BE2C (cell line): Measurements from ENCODE around the gene MERTK.

Source experiments
- DNase-seq: peaks from one replicate; pipeline ENCODE4 v3.0.0-alpha.2; 2020
- H3K27me3 ChIP-seq: fragments of 250-450 bp; sonication (Bioruptor Pico); 2 replicates; pipeline ENCODE4 v1.5.1; 2020; ENCODE audit warnings: mild to moderate bottlenecking
- H3K36me3 ChIP-seq: fragments of 250-450 bp; sonication (Bioruptor Pico); 2 replicates; pipeline ENCODE4 v1.5.1; 2020; ENCODE audit warnings: mild to moderate bottlenecking
- H3K4me1 ChIP-seq: fragments of 250-450 bp; sonication (Bioruptor Pico); 2 replicates; pipeline ENCODE4 v1.5.1; 2020
- H3K4me3 ChIP-seq: 2 replicates; pipeline ENCODE4 v1.5.1; 2011; ENCODE audit warnings: low read depth, low read length
- H3K9me3 ChIP-seq: fragments of 250-450 bp; sonication (Bioruptor Pico); 2 replicates; pipeline ENCODE4 v1.5.1; 2020
- TF ChIP-seq, protein P1 (sequence below): IDR thresholded peaks from 2 replicates; pipeline ENCODE4 v1.5.1; 2012; ENCODE audit warnings: mild to moderate bottlenecking, low read depth, low read length

The MERTK gene

DNA sequence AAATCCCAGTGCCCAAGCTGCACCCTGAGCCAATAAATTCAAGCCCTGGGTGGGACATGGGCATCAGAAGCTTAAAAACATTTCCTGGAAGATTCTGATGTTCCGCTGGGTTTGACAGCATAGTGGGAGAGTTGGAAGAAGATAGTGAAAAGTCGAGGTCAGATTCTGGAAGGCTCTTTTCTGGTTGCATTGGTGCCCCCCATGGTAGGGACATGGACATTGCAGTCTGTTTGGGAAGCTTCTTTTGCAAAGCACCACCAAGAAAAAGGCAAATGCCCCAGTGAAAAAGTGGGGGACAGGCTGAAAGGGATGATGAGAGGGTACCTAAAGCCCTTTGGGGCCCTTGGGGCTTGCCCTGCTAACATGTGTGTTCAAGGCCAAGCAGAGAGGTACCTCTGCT, 21.0 kb downstream of the MERTK start:
- no peak overlapping the region for H3K4me3 ChIP-seq
- no peaks in the 10 kb centered on the region for H3K9me3 ChIP-seq
- no peak for DNase-seq
- no peaks in the 10 kb centered on the region for H3K27me3 ChIP-seq
- TF ChIP-seq, protein P1, sequence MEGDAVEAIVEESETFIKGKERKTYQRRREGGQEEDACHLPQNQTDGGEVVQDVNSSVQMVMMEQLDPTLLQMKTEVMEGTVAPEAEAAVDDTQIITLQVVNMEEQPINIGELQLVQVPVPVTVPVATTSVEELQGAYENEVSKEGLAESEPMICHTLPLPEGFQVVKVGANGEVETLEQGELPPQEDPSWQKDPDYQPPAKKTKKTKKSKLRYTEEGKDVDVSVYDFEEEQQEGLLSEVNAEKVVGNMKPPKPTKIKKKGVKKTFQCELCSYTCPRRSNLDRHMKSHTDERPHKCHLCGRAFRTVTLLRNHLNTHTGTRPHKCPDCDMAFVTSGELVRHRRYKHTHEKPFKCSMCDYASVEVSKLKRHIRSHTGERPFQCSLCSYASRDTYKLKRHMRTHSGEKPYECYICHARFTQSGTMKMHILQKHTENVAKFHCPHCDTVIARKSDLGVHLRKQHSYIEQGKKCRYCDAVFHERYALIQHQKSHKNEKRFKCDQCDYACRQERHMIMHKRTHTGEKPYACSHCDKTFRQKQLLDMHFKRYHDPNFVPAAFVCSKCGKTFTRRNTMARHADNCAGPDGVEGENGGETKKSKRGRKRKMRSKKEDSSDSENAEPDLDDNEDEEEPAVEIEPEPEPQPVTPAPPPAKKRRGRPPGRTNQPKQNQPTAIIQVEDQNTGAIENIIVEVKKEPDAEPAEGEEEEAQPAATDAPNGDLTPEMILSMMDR: peak; percentile 21; the same call in 1 of the 2 replicates
- no peaks in the 10 kb centered on the region; the same call in 1 of the 2 replicates for H3K4me1 ChIP-seq
- no peaks in the 10 kb centered on the region for H3K36me3 ChIP-seq

DNA sequence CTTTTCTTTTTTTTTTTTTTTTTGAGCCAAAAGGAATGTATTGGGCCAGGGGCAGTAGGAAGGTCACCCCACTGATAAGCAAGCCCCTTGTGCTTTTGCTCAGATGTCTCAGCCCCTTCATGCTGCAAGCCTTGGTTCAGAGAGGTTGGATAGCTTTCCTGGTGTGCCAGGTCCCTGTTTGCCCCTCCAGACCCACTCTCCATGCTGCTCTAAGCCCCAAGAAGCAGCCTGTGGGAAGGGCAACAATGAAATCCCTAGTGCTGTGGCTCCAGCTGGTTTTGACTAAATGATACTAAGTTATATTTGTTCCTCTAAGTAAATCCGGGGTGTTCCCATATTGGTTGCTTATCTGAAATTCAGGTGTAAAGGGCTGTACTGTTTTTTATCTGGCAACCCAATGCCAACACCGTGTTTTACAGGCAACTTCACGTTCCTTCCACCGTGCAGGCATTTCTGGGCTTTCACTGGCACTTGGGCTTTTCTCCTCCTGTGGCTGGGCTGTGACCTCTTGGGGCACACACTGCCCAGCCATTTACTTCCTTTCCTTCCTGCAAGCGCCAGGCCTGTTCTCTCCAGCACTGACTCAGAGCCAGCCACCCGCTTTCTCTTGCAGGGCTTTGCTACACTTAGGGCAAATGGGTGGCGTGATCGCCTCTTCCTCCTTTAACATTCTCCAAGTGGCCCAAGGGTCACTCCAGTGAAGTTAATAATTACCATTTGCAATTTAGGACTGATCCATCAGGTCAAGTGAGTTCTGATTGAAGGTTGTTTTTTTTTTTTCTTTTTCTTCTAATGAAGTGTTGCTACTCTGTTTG, 21.6 kb downstream of the MERTK start:
- TF ChIP-seq, protein P1: no peak
- DNase-seq: no peak
- Histone ChIP-seq H3K4me1 (no peaks in the 10 kb centered on the region; the same call in 1 of the 2 replicates), H3K27me3 (no peaks in the 10 kb centered on the region), H3K4me3 (no peak overlapping the region), H3K9me3 (no peaks in the 10 kb centered on the region), H3K36me3 (no peaks in the 10 kb centered on the region)

DNA sequence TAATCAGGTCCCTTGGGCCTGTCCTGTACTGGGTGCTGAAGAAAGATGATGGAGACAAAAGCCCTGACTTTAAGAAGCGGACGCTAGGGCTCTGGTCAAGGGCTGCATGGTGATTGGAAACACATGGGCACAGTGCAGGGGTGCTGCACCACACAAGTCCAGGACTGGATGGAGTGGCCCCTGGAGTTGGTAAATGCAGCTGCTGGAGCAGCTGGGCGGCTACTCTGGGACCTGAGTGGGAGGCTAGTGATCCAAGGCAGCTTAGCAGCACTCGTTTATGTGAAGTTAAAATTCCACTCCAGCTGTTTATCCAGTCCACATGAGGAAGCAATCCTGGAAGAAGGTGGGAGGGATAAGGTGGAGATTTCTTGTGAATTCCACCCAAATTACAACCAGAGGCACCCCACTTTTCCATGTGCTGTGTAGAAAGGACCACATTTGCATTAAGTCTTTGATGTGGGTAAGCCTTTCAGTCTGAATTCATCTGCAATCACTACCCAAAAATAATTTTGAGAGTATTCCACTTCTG, 24.9 kb downstream of the MERTK start:
- Histone ChIP-seq H3K9me3 (no peaks in the 10 kb centered on the region), H3K4me1 (no peaks in the 10 kb centered on the region), H3K4me3 (no peak overlapping the region), H3K27me3 (no peaks in the 10 kb centered on the region), H3K36me3 (no peaks in the 10 kb centered on the region)
- DNase-seq: no peak
- TF ChIP-seq, protein P1: no peak

DNA sequence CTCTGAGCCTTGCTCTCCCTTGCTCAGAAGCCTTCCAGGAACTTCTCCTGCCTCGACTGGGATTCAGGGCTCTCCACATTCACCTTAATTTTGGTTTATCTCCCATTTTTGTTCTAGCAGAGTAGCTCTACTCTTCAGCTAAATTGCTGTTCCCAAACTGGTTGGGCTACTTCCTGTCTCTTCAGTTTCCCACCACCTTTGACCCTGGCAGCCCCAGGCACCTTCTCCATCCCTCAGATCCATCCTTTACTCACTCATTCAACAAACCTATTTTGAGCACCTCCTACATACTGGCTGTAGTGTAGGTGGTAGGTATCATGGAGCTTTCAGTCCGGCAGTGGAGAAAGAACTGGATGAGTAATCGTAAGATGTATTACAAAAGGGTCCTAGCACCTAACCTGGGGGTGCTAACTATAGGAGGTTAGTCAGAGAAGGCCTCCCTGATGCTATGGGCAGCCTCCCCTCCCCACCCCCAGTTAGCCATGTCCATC, 26.3 kb downstream of the MERTK start:
- Histone ChIP-seq H3K36me3 (no peaks in the 10 kb centered on the region), H3K9me3 (no peaks in the 10 kb centered on the region), H3K4me1 (no peaks in the 10 kb centered on the region), H3K4me3 (no peak overlapping the region), H3K27me3 (no peaks in the 10 kb centered on the region)
- TF ChIP-seq, protein P1: no peak
- DNase-seq: no peak

DNA sequence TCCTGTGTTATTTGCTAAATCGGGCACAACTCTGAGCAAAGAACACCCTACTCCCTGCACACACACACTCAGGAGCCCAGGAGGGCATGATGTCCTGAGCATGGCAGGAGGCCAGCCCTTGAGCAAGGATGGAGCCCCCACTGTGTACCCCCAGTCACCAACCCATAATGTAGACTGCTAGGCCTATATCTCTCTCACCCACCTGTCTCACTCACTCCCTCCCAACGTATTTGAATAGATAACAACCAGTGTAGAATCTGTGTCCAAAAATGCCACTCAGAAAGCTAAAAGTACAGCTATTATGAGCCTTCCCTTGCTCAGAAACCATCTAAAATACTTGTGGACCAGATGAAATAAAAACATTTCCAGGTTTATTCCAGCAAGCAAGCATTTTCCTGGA, 29.3 kb downstream of the MERTK start:
- DNase-seq: no peak
- no peaks in the 10 kb centered on the region for H3K9me3 ChIP-seq
- TF ChIP-seq, protein P1: no peak

DNA sequence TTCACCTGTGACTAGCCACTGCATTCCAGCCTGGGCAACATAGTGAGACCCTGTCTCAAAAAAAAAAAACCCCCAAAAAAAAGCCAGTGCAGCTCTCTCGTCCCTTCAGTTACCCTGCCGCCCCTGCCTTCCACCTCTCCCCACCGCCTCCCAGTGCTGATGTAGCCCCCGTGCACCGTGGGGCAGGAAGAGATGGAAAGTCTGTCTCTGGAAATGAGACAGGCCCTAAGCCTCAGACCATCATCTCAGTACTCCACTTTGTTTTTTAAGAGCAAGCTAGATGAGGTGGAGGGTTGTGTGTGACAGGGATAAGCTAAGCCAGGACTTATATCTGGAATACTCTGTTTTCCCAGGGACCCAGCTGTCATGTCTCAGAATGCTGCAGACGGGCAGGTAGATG, 32.0 kb downstream of the MERTK start:
- no peak for DNase-seq
- TF ChIP-seq, protein P1: no peak
- H3K9me3 ChIP-seq: no peaks in the 10 kb centered on the region
- no peaks in the 10 kb centered on the region for H3K36me3 ChIP-seq
- no peaks in the 10 kb centered on the region for H3K4me1 ChIP-seq
- H3K4me3 ChIP-seq: no peak overlapping the region
- H3K27me3 ChIP-seq: no peaks in the 10 kb centered on the region

More for the DNA sequence above, 29.3 kb downstream of the MERTK start:
- H3K27me3 ChIP-seq: no peaks in the 10 kb centered on the region
- H3K4me3 ChIP-seq: no peak overlapping the region
- no peaks in the 10 kb centered on the region for H3K4me1 ChIP-seq
- no peaks in the 10 kb centered on the region for H3K36me3 ChIP-seq
